ENCODE data around the gene TJP2. TPM values are rescaled to one million over a fixed set of nuclear protein-coding genes. Genes with fewer than 3 reads are reported as not detected.

TJP2 gene
- total and polyA plus RNA-seq, 2 of the 4 experiments (the other 2 are of a cell fraction), result 38.3 to 49.3 TPM

DNA sequence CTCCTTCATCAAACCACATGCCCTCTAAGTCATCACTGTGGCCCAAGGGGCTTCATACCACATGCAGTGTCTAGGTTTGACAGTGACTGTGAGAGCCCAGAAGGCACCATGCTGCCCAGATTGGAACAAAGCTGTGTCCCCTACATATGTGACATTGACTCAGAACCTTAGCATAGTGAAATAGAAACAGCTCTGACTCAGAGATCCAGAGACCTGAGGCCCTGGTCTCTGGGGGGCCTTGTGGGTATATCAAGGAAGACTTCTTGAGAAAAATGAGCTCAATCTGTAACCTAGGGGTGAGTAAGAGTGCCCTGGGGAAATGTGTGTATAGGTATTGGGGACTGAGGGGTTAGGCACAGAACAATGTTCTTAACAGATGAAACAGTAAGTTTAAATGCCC, 143.8 kb downstream of the TJP2 start:
- no peak overlapping the region for H3K9ac ChIP-seq (ENCODE audit: low read depth, low read length)
- BruUV-seq (replicated peaks), result no TSS peak
- in situ Hi-C loops (cut with MboI; ENCODE audit: low sequenced_read_pairs), result no loop called here
- H2AK5ac ChIP-seq (ENCODE audit: low read depth, low read length), result no peak overlapping the region
- ChIA-PET CTCF (no interaction called here), POLR2A (ENCODE audit: unreplicated experiment) (no interaction called here)
- H2BK15ac ChIP-seq (ENCODE audit: low read depth, low read length), result no peak overlapping the region
- H2AFZ ChIP-seq (replicated peaks; ENCODE audit: low read length, poor library complexity), result no peak overlapping the region
- no peaks in the 10 kb centered on the region for H3K36me3 ChIP-seq (ENCODE audit: control insufficient read depth, insufficient read depth, low read length)
- H3K4me3 ChIP-seq (ENCODE audit: insufficient read depth, low read depth, low read length), result no peak overlapping the region
- no peak overlapping the region for H2AK9ac ChIP-seq (replicated peaks; ENCODE audit: low read depth, low read length, poor library complexity)
- no peak overlapping the region for H3K4me2 ChIP-seq (ENCODE audit: low read depth, low read length)
- DNase-seq, result no peak
- H2BK120ac ChIP-seq (ENCODE audit: low read depth, low read length), result no peak overlapping the region
- H4K91ac ChIP-seq (ENCODE audit: insufficient read depth, low read depth, low read length), result no peak overlapping the region
- no peaks in the 10 kb centered on the region for H3K9me3 ChIP-seq (ENCODE audit: control insufficient read depth, insufficient read depth, low read length)
- no peak overlapping the region for H3K56ac ChIP-seq (ENCODE audit: extremely low read depth, insufficient read depth, low read length)
- H3K9me1 ChIP-seq (ENCODE audit: insufficient read depth, low read length), result no peaks in the 10 kb centered on the region
- no peaks in the 10 kb centered on the region for H3K79me1 ChIP-seq (ENCODE audit: low read depth in 1 of 2, low read length in 2 of 2)
- no peak overlapping the region for H2BK5ac ChIP-seq (ENCODE audit: low read depth, low read length, poor library complexity, severe bottlenecking)
- no peak overlapping the region for H4K5ac ChIP-seq (ENCODE audit: low read depth, low read length)
- no peak overlapping the region for H3K18ac ChIP-seq (ENCODE audit: low read depth, low read length)
- no peak overlapping the region for H3K4ac ChIP-seq (ENCODE audit: low read depth, low read length)
- no peak overlapping the region for H4K8ac ChIP-seq (ENCODE audit: low read depth in 2 of 2, low read length in 2 of 2)
- no peak overlapping the region for H2BK20ac ChIP-seq (ENCODE audit: low read depth, low read length)
- no peak overlapping the region for H3K23ac ChIP-seq (ENCODE audit: low read depth, low read length)
- no peak overlapping the region for H3K14ac ChIP-seq (replicated peaks; ENCODE audit: low read depth, low read length)
- H3K4me1 ChIP-seq (ENCODE audit: control insufficient read depth, insufficient read depth, low read length), result no peaks in the 10 kb centered on the region
- dilution Hi-C loops (cut with HindIII; ENCODE audit: low sequenced_read_pairs, unreplicated experiment), result no loop called here
- ATAC-seq (ENCODE audit: low read depth), result no peak
- TF ChIP-seq MAFK (IDR thresholded peaks at IDR 0.05; ENCODE audit: low read depth, low read length), result no peak
- TF ChIP-seq, protein P1, sequence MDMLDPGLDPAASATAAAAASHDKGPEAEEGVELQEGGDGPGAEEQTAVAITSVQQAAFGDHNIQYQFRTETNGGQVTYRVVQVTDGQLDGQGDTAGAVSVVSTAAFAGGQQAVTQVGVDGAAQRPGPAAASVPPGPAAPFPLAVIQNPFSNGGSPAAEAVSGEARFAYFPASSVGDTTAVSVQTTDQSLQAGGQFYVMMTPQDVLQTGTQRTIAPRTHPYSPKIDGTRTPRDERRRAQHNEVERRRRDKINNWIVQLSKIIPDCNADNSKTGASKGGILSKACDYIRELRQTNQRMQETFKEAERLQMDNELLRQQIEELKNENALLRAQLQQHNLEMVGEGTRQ (IDR thresholded peaks at IDR 0.05; ENCODE audit: low read depth, low read length), result no peak
- TF ChIP-seq MXI1 (IDR thresholded peaks at IDR 0.05; ENCODE audit: borderline replicate concordance, low read depth, low read length), result no peak
- no peak for TF ChIP-seq SMC3 (IDR thresholded peaks at IDR 0.05; ENCODE audit: low read depth, low read length)
- TF ChIP-seq MAZ (IDR thresholded peaks at IDR 0.05; ENCODE audit: borderline replicate concordance, low read depth, low read length), result no peak
- TF ChIP-seq CHD1 (IDR thresholded peaks at IDR 0.05; ENCODE audit: low read depth, low read length), result no peak
- TF ChIP-seq, protein P2, sequence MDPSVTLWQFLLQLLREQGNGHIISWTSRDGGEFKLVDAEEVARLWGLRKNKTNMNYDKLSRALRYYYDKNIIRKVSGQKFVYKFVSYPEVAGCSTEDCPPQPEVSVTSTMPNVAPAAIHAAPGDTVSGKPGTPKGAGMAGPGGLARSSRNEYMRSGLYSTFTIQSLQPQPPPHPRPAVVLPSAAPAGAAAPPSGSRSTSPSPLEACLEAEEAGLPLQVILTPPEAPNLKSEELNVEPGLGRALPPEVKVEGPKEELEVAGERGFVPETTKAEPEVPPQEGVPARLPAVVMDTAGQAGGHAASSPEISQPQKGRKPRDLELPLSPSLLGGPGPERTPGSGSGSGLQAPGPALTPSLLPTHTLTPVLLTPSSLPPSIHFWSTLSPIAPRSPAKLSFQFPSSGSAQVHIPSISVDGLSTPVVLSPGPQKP (IDR thresholded peaks at IDR 0.05; ENCODE audit: borderline replicate concordance, low read depth, low read length), result no peak
- TF ChIP-seq RCOR1 (IDR thresholded peaks at IDR 0.05; ENCODE audit: insufficient replicate concordance, low read length), result no peak
- TF ChIP-seq RFX5 (IDR thresholded peaks at IDR 0.05; ENCODE audit: low read depth, low read length), result no peak
- TF ChIP-seq NFE2L2 (IDR thresholded peaks at IDR 0.05; ENCODE audit: low read depth, low read length), result no peak
- no peak for TF ChIP-seq FOS (IDR thresholded peaks at IDR 0.05; ENCODE audit: low read depth, low read length)
- TF ChIP-seq, protein P3, sequence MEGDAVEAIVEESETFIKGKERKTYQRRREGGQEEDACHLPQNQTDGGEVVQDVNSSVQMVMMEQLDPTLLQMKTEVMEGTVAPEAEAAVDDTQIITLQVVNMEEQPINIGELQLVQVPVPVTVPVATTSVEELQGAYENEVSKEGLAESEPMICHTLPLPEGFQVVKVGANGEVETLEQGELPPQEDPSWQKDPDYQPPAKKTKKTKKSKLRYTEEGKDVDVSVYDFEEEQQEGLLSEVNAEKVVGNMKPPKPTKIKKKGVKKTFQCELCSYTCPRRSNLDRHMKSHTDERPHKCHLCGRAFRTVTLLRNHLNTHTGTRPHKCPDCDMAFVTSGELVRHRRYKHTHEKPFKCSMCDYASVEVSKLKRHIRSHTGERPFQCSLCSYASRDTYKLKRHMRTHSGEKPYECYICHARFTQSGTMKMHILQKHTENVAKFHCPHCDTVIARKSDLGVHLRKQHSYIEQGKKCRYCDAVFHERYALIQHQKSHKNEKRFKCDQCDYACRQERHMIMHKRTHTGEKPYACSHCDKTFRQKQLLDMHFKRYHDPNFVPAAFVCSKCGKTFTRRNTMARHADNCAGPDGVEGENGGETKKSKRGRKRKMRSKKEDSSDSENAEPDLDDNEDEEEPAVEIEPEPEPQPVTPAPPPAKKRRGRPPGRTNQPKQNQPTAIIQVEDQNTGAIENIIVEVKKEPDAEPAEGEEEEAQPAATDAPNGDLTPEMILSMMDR (conservative IDR thresholded peaks at IDR 0.05; ENCODE audit: low read depth, low read length), result no peak
- H4K20me1 ChIP-seq (ENCODE audit: insufficient read depth, low read length), result no peaks in the 10 kb centered on the region
- intact Hi-C loops (cut with micrococcal nuclease), result no loop called here
- H3K27ac ChIP-seq (ENCODE audit: insufficient read depth, low read length), result no peak overlapping the region
- H3K27me3 ChIP-seq (ENCODE audit: control insufficient read depth, insufficient read depth, low read length), result peaks cover 25% of the 10 kb centered on the region
